Measurements from ENCODE around the gene LAMTOR5. TPM values are rescaled to one million over a fixed set of nuclear protein-coding genes. Genes with fewer than 3 reads are reported as not detected.

Gene LAMTOR5
- total and polyA plus RNA-seq, 10 of the 15 experiments (the other 5 are each of a cell fraction or from before 2014, with no cell fraction given) = 64.1 to 613 (median 315) TPM

DNA sequence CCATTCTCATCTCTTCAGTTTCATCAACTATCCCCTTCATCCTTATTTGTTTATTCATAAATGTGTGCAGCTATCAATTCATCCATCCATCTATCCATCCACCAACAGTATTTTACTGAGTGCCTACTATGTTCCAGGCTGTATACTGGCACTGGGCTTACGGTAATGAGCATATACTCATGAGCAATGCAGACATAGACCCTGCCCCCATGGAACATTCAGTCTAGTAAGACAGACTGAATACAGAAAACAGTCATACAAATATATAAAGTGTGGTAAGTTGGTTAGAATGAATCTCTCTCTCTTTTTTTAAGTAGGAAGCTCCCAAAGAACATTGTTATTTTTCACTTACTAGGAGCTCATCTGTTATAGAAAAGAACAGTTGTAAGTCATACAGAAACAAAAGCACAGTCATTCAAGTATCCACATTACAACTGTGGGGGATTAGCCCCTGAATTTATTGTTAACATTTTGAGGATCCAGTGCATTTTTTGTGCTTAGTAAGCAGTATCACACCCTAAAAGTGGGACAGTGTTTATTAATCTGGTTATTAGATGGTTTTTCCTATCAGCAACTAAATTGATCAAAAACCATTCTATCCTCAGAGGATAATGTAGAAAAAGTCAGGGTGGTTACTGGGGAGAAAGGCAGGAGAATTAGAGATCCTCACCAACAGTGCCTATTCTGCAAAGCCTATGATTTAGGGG, 20.3 kb downstream of the LAMTOR5 start:
- SMC1A ChIA-PET (ENCODE audit: uncharacterized antibody, unreplicated experiment) = interaction anchor here (0.6 to 2.1 kb wide), 11 partner anchors 9 to 183 kb away, joined by 3 to 7 read pairs (median 3); partner anchors contain the start of gene RBM15
- H3K27me3 ChIP-seq (replicated peaks in 1 of 2; ENCODE audit: control insufficient read depth in 2 of 2, insufficient read depth in 2 of 2, low read length in 1 of 2) = no peaks in the 10 kb centered on the region
- TF ChIP-seq, protein P1, sequence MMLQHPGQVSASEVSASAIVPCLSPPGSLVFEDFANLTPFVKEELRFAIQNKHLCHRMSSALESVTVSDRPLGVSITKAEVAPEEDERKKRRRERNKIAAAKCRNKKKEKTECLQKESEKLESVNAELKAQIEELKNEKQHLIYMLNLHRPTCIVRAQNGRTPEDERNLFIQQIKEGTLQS (IDR thresholded peaks at IDR 0.05; ENCODE audit: borderline replicate concordance, extremely low read depth, low read depth, low read length) = no peak
- TF ChIP-seq JUNB (IDR thresholded peaks at IDR 0.05) = peak; percentile 85
- TF ChIP-seq IKZF2 (IDR thresholded peaks at IDR 0.05) = peak in 1 of 2 experiments; percentile 25; a peak in 1 of 4 replicates
- peak; percentile 34; the same call in 1 of the 2 replicates for TF ChIP-seq RUNX3 (IDR thresholded peaks at IDR 0.05; ENCODE audit: low read length)
- ATAC-seq (no peak), FAIRE-seq (no peak), DNase-seq (ENCODE audit: low read depth, low spot score) (no peak)
- H3K36me3 ChIP-seq (ENCODE audit: control insufficient read depth in 2 of 2, insufficient read depth in 2 of 2, low read length in 1 of 2) = no peaks in the 10 kb centered on the region
- no peak overlapping the region for H2AFZ ChIP-seq (ENCODE audit: control insufficient read depth, low read depth, low read length)
- H3K4me2 ChIP-seq (ENCODE audit: control insufficient read depth, insufficient read depth) = no peak overlapping the region
- intact Hi-C loops (cut with micrococcal nuclease; ENCODE audit: unreplicated experiment) (no loop called here), in situ Hi-C loops (cut with MboI) (no loop called here)
- BruUV-seq (replicated peaks) = no TSS peak
- H3K4me3 ChIP-seq = no peak overlapping the region
- POLR2A ChIA-PET = interaction anchor here (0.6 to 2.1 kb wide), 5 partner anchors 19 to 48 kb away, joined by 3 to 10 read pairs (median 3); partner anchors contain the start of genes LAMTOR5 and RBM15
- RAD21 ChIA-PET (ENCODE audit: unreplicated experiment) = interaction anchor here (1.0 to 2.1 kb wide), 4 partner anchors 21 to 49 kb away, joined by 3 to 8 read pairs (median 4); partner anchors contain the start of gene RBM15
- H3K9me3 ChIP-seq (replicated peaks; ENCODE audit: control insufficient read depth, insufficient read depth, low read length) = no peaks in the 10 kb centered on the region
- no peak overlapping the region for H3K27ac ChIP-seq (ENCODE audit: control insufficient read depth, insufficient read depth)
- H3K79me2 ChIP-seq (ENCODE audit: control insufficient read depth, insufficient read depth, low read length) = no peaks in the 10 kb centered on the region
- peaks cover 25% of the 10 kb centered on the region for H3K4me1 ChIP-seq (ENCODE audit: control insufficient read depth, insufficient read depth, low read length)
- WGBS (ENCODE audit: insufficient coverage, insufficient replicate concordance, low lambda C conversion rate, missing lambda C conversion rate) = 100% methylated on average over 1 of the region's 1 CpG
- CTCF ChIA-PET = interaction anchor here (0.6 to 2.8 kb wide), 7 partner anchors 10 to 179 kb away, joined by 3 to 14 read pairs (median 4); no protein-coding TSS in a partner anchor
- H3K9ac ChIP-seq (ENCODE audit: control insufficient read depth, insufficient read depth, low read length) = no peak overlapping the region
- no peaks in the 10 kb centered on the region for H4K20me1 ChIP-seq (ENCODE audit: control insufficient read depth, insufficient read depth)
